IMR-90 (cell line): Measurements from ENCODE around the gene P3R3URF. TPM values are rescaled to one million over a fixed set of nuclear protein-coding genes. Genes with fewer than 3 reads are reported as not detected.

ENCODE experiments used
- ATAC-seq: fragments of 200-7000 bp; cut with Tn5 transposase; 2 replicates; pipeline ENCODE4 v1.9.1; 2020; ENCODE audit warnings: low read depth, mild to moderate bottlenecking, moderate library complexity
- BruUV-seq: library from RNA; stranded (reverse); fragments of 400-500 nt; replicated peaks from 2 replicates; lab custom pipeline; 2021; lab: Mats Ljungman, UMichigan
- CTCF ChIA-PET: fragments of 300-600 bp; formaldehyde crosslinking; extraction: SDS; loops from one replicate; lab custom pipeline; 2021; ENCODE audit warnings: antibody characterized with exemption; lab: Yijun Ruan, JAX
- POLR2A ChIA-PET: fragments of 300-600 bp; sonication (Branson Sonifier 250); formaldehyde crosslinking; loops from one replicate; lab custom pipeline; 2022; ENCODE audit warnings: antibody characterized with exemption; ENCODE audit not compliant: unreplicated experiment; lab: Charles Lee
- DNase-seq: peaks from one replicate; pipeline ENCODE4 v3.0.0; 2013
- H2AFZ ChIP-seq: replicated peaks from 2 replicates; pipeline ENCODE3; 2013; ENCODE audit warnings: low read length, mild to moderate bottlenecking; ENCODE audit not compliant: poor library complexity
- H2AK5ac ChIP-seq: 2 replicates; pipeline ENCODE4 v1.6.1; 2013; ENCODE audit warnings: low read depth, low read length, inconsistent platforms
- H2AK9ac ChIP-seq: replicated peaks from 2 replicates; pipeline ENCODE3; 2013; ENCODE audit warnings: mild to moderate bottlenecking, low read depth, low read length, moderate library complexity; ENCODE audit not compliant: poor library complexity
- H2BK120ac ChIP-seq: 2 replicates; pipeline ENCODE4 v1.6.1; 2013; ENCODE audit warnings: low read depth, low read length, inconsistent platforms
- H2BK15ac ChIP-seq: 3 replicates; pipeline ENCODE4 v1.6.1; 2013; ENCODE audit warnings: low read depth, low read length, inconsistent platforms
- H2BK20ac ChIP-seq: 2 replicates; pipeline ENCODE4 v1.6.1; 2013; ENCODE audit warnings: low read depth, mild to moderate bottlenecking, inconsistent platforms, low read length, moderate library complexity
- H2BK5ac ChIP-seq: 2 replicates; pipeline ENCODE4 v1.6.1; 2013; ENCODE audit warnings: mild to moderate bottlenecking, low read depth, low read length, inconsistent platforms; ENCODE audit not compliant: poor library complexity, severe bottlenecking
- H3K14ac ChIP-seq: replicated peaks from 2 replicates; pipeline ENCODE4 v1.6.1; 2013; ENCODE audit warnings: low read depth, low read length, inconsistent platforms
- H3K18ac ChIP-seq: 2 replicates; pipeline ENCODE4 v1.6.1; 2013; ENCODE audit warnings: low read depth, low read length, control low read depth
- H3K23ac ChIP-seq: 2 replicates; pipeline ENCODE4 v1.6.1; 2013; ENCODE audit warnings: low read depth, low read length, inconsistent platforms
- H3K27ac ChIP-seq: 2 replicates; pipeline ENCODE4 v1.5.1; 2013; ENCODE audit warnings: mild to moderate bottlenecking, control low read depth, low read length; ENCODE audit not compliant: insufficient read depth
- H3K27me3 ChIP-seq: 2 replicates; pipeline ENCODE4 v1.6.1; 2013; ENCODE audit warnings: low read length; ENCODE audit not compliant: control insufficient read depth, insufficient read depth
- H3K36me3 ChIP-seq: 2 replicates; pipeline ENCODE4 v1.6.1; 2013; ENCODE audit warnings: low read length, mixed read lengths; ENCODE audit not compliant: control insufficient read depth, insufficient read depth
- H3K4ac ChIP-seq: 2 replicates; pipeline ENCODE4 v1.6.1; 2013; ENCODE audit warnings: low read depth, low read length, inconsistent platforms
- H3K4me1 ChIP-seq: 2 replicates; pipeline ENCODE4 v1.6.1; 2013; ENCODE audit warnings: low read length, mixed read lengths; ENCODE audit not compliant: control insufficient read depth, insufficient read depth
- H3K4me2 ChIP-seq: 2 replicates; pipeline ENCODE4 v1.6.1; 2013; ENCODE audit warnings: low read depth, mild to moderate bottlenecking, control low read depth, low read length, moderate library complexity
- H3K4me3 ChIP-seq: 2 replicates; pipeline ENCODE4 v1.5.1; 2013; ENCODE audit warnings: low read depth, mild to moderate bottlenecking, control low read depth, low read length, moderate library complexity; ENCODE audit not compliant: insufficient read depth
- H3K56ac ChIP-seq: 2 replicates; pipeline ENCODE4 v1.6.1; 2013; ENCODE audit warnings: low read length, inconsistent platforms; ENCODE audit not compliant: insufficient read depth; ENCODE audit errors: extremely low read depth
- H3K79me1 ChIP-seq, 2 experiments: 2 replicates each; pipeline ENCODE4 v1.6.1; 2013; ENCODE audit warnings: low read length in 2 of 2, inconsistent platforms in 1 of 2, low read depth in 1 of 2
- H3K9ac ChIP-seq: 2 replicates; pipeline ENCODE4 v1.6.1; 2013; ENCODE audit warnings: low read depth, low read length, control low read depth
- H3K9me1 ChIP-seq: 2 replicates; pipeline ENCODE4 v1.6.1; 2013; ENCODE audit warnings: low read length, inconsistent platforms; ENCODE audit not compliant: insufficient read depth
- H3K9me3 ChIP-seq: 2 replicates; pipeline ENCODE4 v1.6.1; 2013; ENCODE audit warnings: low read length; ENCODE audit not compliant: control insufficient read depth, insufficient read depth
- H4K20me1 ChIP-seq: 2 replicates; pipeline ENCODE4 v1.6.1; 2013; ENCODE audit warnings: low read length, inconsistent platforms; ENCODE audit not compliant: insufficient read depth
- H4K5ac ChIP-seq: 2 replicates; pipeline ENCODE4 v1.6.1; 2013; ENCODE audit warnings: mild to moderate bottlenecking, low read depth, low read length, control low read depth
- H4K8ac ChIP-seq, 2 experiments: 2 replicates each; pipeline ENCODE4 v1.6.1; 2013; ENCODE audit warnings: low read depth in 2 of 2, low read length in 2 of 2, control low read depth in 1 of 2, inconsistent platforms in 1 of 2
- H4K91ac ChIP-seq: 2 replicates; pipeline ENCODE4 v1.6.1; 2013; ENCODE audit warnings: low read depth, low read length, inconsistent platforms; ENCODE audit not compliant: insufficient read depth
- CEBPB ChIP-seq: IDR thresholded peaks from 2 replicates; pipeline ENCODE4 v1.6.1; 2012; ENCODE audit warnings: low read depth, low read length, improper control_type of control experiment
- CHD1 ChIP-seq: IDR thresholded peaks from 2 replicates; pipeline ENCODE4 v1.6.1; 2012; ENCODE audit warnings: low read depth, low read length, improper control_type of control experiment
- FOS ChIP-seq: fragments of 150-350 bp; IDR thresholded peaks from 2 replicates; pipeline ENCODE4 v1.6.1; 2016; ENCODE audit warnings: low read depth, low read length
- MXI1 ChIP-seq: IDR thresholded peaks from 2 replicates; pipeline ENCODE4 v1.6.1; 2012; ENCODE audit warnings: low read depth, mild to moderate bottlenecking, low read length, moderate library complexity, borderline replicate concordance
- NFE2L2 ChIP-seq: fragments of 150-350 bp; IDR thresholded peaks from 2 replicates; pipeline ENCODE4 v1.6.1; 2016; ENCODE audit warnings: low read depth, mild to moderate bottlenecking, low read length
- RCOR1 ChIP-seq: IDR thresholded peaks from 2 replicates; pipeline ENCODE4 v1.6.1; 2012; ENCODE audit warnings: mild to moderate bottlenecking, low read length, improper control_type of control experiment; ENCODE audit not compliant: insufficient replicate concordance
- RFX5 ChIP-seq: IDR thresholded peaks from 2 replicates; pipeline ENCODE4 v1.8.0; 2012; ENCODE audit warnings: low read depth, mild to moderate bottlenecking, low read length, moderate library complexity
- SMC3 ChIP-seq: fragments of 150-350 bp; IDR thresholded peaks from 2 replicates; pipeline ENCODE4 v1.6.1; 2016; ENCODE audit warnings: low read depth, mild to moderate bottlenecking, antibody characterized with exemption, low read length, moderate library complexity
- whole genome bisulfite sequencing, 2 experiments: methylation state at CpG; one replicate each; pipeline versions ENCODE4 v1.1.5 to v1.1.7; 2013; ENCODE audit warnings: missing lambda C conversion rate in 2 of 2; ENCODE audit not compliant: insufficient read length in 1 of 2; ENCODE audit errors: extremely low coverage in 2 of 2; 5-methylcytosine and 5-hydroxymethylcytosine counted together
- dilution Hi-C: fragments of 300-500 bp; cut with HindIII; formaldehyde crosslinking; loops from one replicate; pipeline ENCODE4 v1.14.3; 2018; ENCODE audit warnings: low sequenced_read_pairs; ENCODE audit not compliant: unreplicated experiment
- in situ Hi-C: fragments of 300-500 bp; cut with MboI; formaldehyde crosslinking; loops from 3 replicates; pipeline ENCODE4 v1.14.3; 2019; ENCODE audit warnings: low sequenced_read_pairs, inconsistent platforms, mixed read lengths
- intact Hi-C: fragments of 100-400 bp; cut with micrococcal nuclease; formaldehyde crosslinking; loops from 2 replicates; pipeline ENCODE4 v1.10.0; 2022
- polyA plus RNA-seq, 3 experiments: library from polyadenylated mRNA; depleted of rRNA; stranded (reverse); fragments of >200 nt; gene quantifications; 2 replicates each; pipeline ENCODE4 v1.2.3, GENCODE V29; 2012; ENCODE audit warnings: low replicate concordance in 1 of 3
- total RNA-seq: library from RNA; depleted of rRNA; stranded (reverse); fragments of >200 nt; gene quantifications from 2 replicates; pipeline ENCODE4 v1.2.3, GENCODE V29; 2012
- TF ChIP-seq, protein P1 (sequence below): fragments of 150-350 bp; IDR thresholded peaks from 2 replicates; pipeline ENCODE4 v1.6.1; 2017; ENCODE audit warnings: mild to moderate bottlenecking, antibody characterized with exemption, low read length, low read depth

The P3R3URF gene
- total and polyA plus RNA-seq, 2 of the 4 experiments (the other 2 are of a cell fraction): not detected

DNA sequence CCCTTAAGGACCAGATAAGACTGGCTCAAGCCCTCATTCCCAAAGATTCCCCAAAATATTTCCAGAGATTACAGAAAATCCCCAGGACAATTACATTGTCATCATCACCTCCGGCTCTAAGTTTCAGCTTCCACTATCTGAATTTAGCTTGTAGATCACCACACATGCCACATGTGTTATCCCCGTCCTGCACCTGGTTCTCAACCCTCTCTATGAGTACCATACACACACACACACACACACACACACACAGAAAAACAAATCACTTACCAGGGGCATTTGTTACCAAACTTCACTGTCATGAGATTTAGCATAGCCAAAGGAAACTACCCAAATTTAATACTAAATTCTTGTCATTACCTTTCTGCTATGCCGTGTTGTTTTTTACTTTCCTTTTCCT lies 16.8 kb downstream of the P3R3URF start:
- peaks cover 3% of the 10 kb centered on the region for H3K27me3 ChIP-seq
- CTCF ChIA-PET: no interaction called here

More for the DNA sequence above, 16.8 kb downstream of the P3R3URF start:
- no peak overlapping the region for H3K4me3 ChIP-seq
- no peaks in the 10 kb centered on the region for H4K20me1 ChIP-seq
- H3K4me1 ChIP-seq: no peaks in the 10 kb centered on the region
- POLR2A ChIA-PET: no interaction called here
- no peak for TF ChIP-seq MXI1
- no peak for TF ChIP-seq FOS
- no peak for TF ChIP-seq CEBPB
- no peak for TF ChIP-seq RFX5
- no peak for TF ChIP-seq SMC3
- TF ChIP-seq NFE2L2: no peak
- TF ChIP-seq, protein P1, sequence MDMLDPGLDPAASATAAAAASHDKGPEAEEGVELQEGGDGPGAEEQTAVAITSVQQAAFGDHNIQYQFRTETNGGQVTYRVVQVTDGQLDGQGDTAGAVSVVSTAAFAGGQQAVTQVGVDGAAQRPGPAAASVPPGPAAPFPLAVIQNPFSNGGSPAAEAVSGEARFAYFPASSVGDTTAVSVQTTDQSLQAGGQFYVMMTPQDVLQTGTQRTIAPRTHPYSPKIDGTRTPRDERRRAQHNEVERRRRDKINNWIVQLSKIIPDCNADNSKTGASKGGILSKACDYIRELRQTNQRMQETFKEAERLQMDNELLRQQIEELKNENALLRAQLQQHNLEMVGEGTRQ: no peak
- no peak for TF ChIP-seq CHD1
- no peak for TF ChIP-seq RCOR1
- in situ Hi-C loops (no loop called here), intact Hi-C loops (no loop called here), dilution Hi-C loops (no loop called here)
- H4K5ac ChIP-seq: no peak overlapping the region
- no peak overlapping the region for H3K56ac ChIP-seq
- H3K36me3 ChIP-seq: no peaks in the 10 kb centered on the region
- H2AFZ ChIP-seq: no peak overlapping the region
- H3K9me1 ChIP-seq: no peaks in the 10 kb centered on the region; the same call in 1 of the 2 replicates
- H2BK15ac ChIP-seq: no peak overlapping the region
- no peak overlapping the region for H4K8ac ChIP-seq
- H3K14ac ChIP-seq: no peak overlapping the region
- no peak overlapping the region for H2AK5ac ChIP-seq
- ATAC-seq (no peak), DNase-seq (no peak)
- no peak overlapping the region for H3K4me2 ChIP-seq
- H3K18ac ChIP-seq: no peak overlapping the region
- no peaks in the 10 kb centered on the region for H3K9me3 ChIP-seq
- no peak overlapping the region for H2AK9ac ChIP-seq
- H3K23ac ChIP-seq: no peak overlapping the region
- no peaks in the 10 kb centered on the region for H3K79me1 ChIP-seq
- no peak overlapping the region for H3K4ac ChIP-seq
- H2BK5ac ChIP-seq: no peak overlapping the region
- no TSS peak for BruUV-seq
- WGBS, 2 experiments: 70% methylated on average over 2 of the region's 3 CpGs; no CpG with 5 or more reads in 1 of the 2 experiments
- no peak overlapping the region for H3K27ac ChIP-seq
- H3K9ac ChIP-seq: no peak overlapping the region
- no peak overlapping the region for H4K91ac ChIP-seq
- no peak overlapping the region for H2BK20ac ChIP-seq
- no peak overlapping the region for H2BK120ac ChIP-seq
